K562 (cell line): ENCODE results near the gene CD164. TPM values are rescaled to one million over a fixed set of nuclear protein-coding genes. Genes with fewer than 3 reads are reported as not detected.
A peak's percentile ranks its signal among the peaks of the same experiment; 100 is the strongest.

ENCODE experiments used
- ATF3 ChIP-seq, 2 experiments: fragments of 450-650 bp in 1 of 2; sonication (generic) in 1 of 2; formaldehyde crosslinking in 1 of 2; IDR thresholded peaks in 1 of 2; conservative IDR thresholded peaks in 1 of 2; 2 replicates each; pipeline versions ENCODE4 v1.6.1 to v1.8.1; 2016 to 2023; ENCODE audit warnings: mild to moderate bottlenecking in 2 of 2, moderate library complexity in 2 of 2, inconsistent platforms in 1 of 2, missing genetic modification reagents in 1 of 2
- CTBP1 ChIP-seq: fragments of 450-650 bp; IDR thresholded peaks from 2 replicates; pipeline ENCODE4 v1.6.1; 2016; ENCODE audit warnings: borderline replicate concordance
- ELK1 ChIP-seq: sonication (generic); formaldehyde crosslinking; IDR thresholded peaks from 2 replicates; pipeline ENCODE4 v1.8.1; 2022; ENCODE audit warnings: missing genetic modification reagents
- EP300 ChIP-seq: IDR thresholded peaks from 2 replicates; pipeline ENCODE4 v1.6.1; 2012; ENCODE audit warnings: low read length, improper control_type of control experiment
- HMG20A ChIP-seq: fragments of 450-650 bp; formaldehyde crosslinking; conservative IDR thresholded peaks from 2 replicates; pipeline ENCODE4 v1.4.0; 2020; ENCODE audit warnings: mild to moderate bottlenecking, mixed read lengths
- MBD2 ChIP-seq: sonication (generic); IDR thresholded peaks from 2 replicates; pipeline ENCODE4 v1.6.1; 2016; ENCODE audit warnings: low read depth, borderline replicate concordance
- NR3C1 ChIP-seq: sonication (generic); formaldehyde crosslinking; IDR thresholded peaks from 2 replicates; pipeline ENCODE4 v1.8.1; 2022; ENCODE audit warnings: missing genetic modification reagents
- PHB2 ChIP-seq: fragments of 450-650 bp; IDR thresholded peaks from 2 replicates; pipeline ENCODE4 v1.6.1; 2017; ENCODE audit warnings: low read depth
- PKNOX1 ChIP-seq: fragments of 450-650 bp; IDR thresholded peaks from 2 replicates; pipeline ENCODE4 v1.6.1; 2016
- PML ChIP-seq: IDR thresholded peaks from 2 replicates; pipeline ENCODE4 v1.6.1; 2012; ENCODE audit warnings: low read length, inconsistent platforms
- RB1 ChIP-seq: fragments of 450-650 bp; IDR thresholded peaks from 2 replicates; pipeline ENCODE4 v1.6.1; 2017; ENCODE audit warnings: low read depth, mild to moderate bottlenecking
- RREB1 ChIP-seq: fragments of 250-450 bp; sonication (Bioruptor Pico); IDR thresholded peaks from 2 replicates; pipeline ENCODE4 v1.4.0; 2020
- RUNX1 ChIP-seq: sonication (generic); IDR thresholded peaks from 2 replicates; pipeline ENCODE4 v1.6.1; 2016; ENCODE audit warnings: antibody characterized with exemption, low read depth
- SMARCA5 ChIP-seq: fragments of 450-650 bp; IDR thresholded peaks from 2 replicates; pipeline ENCODE4 v1.6.1; 2016
- SNAPC5 ChIP-seq: fragments of 250-450 bp; sonication (Bioruptor Pico); IDR thresholded peaks from 2 replicates; pipeline ENCODE4 v1.8.0; 2021; ENCODE audit warnings: moderate library complexity, mild to moderate bottlenecking, inconsistent platforms
- TCF7 ChIP-seq: sonication (generic); IDR thresholded peaks from 2 replicates; pipeline ENCODE4 v1.6.1; 2016; ENCODE audit warnings: antibody characterized with exemption, borderline replicate concordance
- TSC22D4 ChIP-seq: fragments of 450-650 bp; IDR thresholded peaks from 2 replicates; pipeline ENCODE4 v1.6.1; 2016; ENCODE audit warnings: missing genetic modification characterization, missing biosample characterization, control low read depth
- ZNF143 ChIP-seq: sonication (generic); formaldehyde crosslinking; IDR thresholded peaks from 2 replicates; pipeline ENCODE4 v1.9.0; 2022; ENCODE audit warnings: mild to moderate bottlenecking, missing genetic modification reagents
- ZNF282 ChIP-seq: sonication (generic); formaldehyde crosslinking; IDR thresholded peaks from 2 replicates; pipeline ENCODE4 v1.8.1; 2023; ENCODE audit warnings: missing genetic modification reagents
- ZNF75A ChIP-seq: fragments of 450-650 bp; formaldehyde crosslinking; IDR thresholded peaks from 2 replicates; pipeline ENCODE4 v1.4.0; 2020; ENCODE audit warnings: mild to moderate bottlenecking
- ZNF79 ChIP-seq: fragments of 250-450 bp; sonication (Bioruptor Pico); IDR thresholded peaks from 2 replicates; pipeline ENCODE4 v1.4.0; 2020; ENCODE audit warnings: low read depth, mild to moderate bottlenecking, moderate library complexity
- ZSCAN29 ChIP-seq: fragments of 450-650 bp; IDR thresholded peaks from 2 replicates; pipeline ENCODE4 v1.6.1; 2017
- polyA plus RNA-seq, 8 experiments: library from polyadenylated mRNA; depleted of rRNA in 4 of 8; stranded (reverse) in 5 of 8; unstranded in 3 of 8; fragments of >200 nt; fragmentation: Nextera tagmentation in 2 of 8; fragmentation: Illumina TruSeq in 1 of 8; extraction: Ambion mirVana in 2 of 8; extraction: Trizol in 1 of 8; gene quantifications; 2 replicates each; pipeline versions ENCODE4 v1.2.1 to v1.2.3, GENCODE V29; 2011 to 2014; ENCODE audit warnings: inconsistent platforms in 1 of 8, missing spikeins in 1 of 8
- total RNA-seq, 7 experiments: library from RNA; depleted of rRNA in 6 of 7; stranded (reverse); fragments of >200 nt in 6 of 7; fragmentation: Illumina TruSeq in 2 of 7; extraction: Trizol in 2 of 7; gene quantifications; 2 replicates each; pipeline versions ENCODE4 v1.2.1 to v1.2.3, GENCODE V29; 2011 to 2021; ENCODE audit warnings: low replicate concordance in 1 of 7

The CD164 gene
- total and polyA plus RNA-seq, 9 of the 15 experiments (the other 6 are each of a cell fraction or from before 2014, with no cell fraction given) = 79.5 to 317 (median 165) TPM

- TF ChIP-seq ZNF143 (CRISPR knock-in tag) = no peak
- TF ChIP-seq RB1 = no peak
- no peak for TF ChIP-seq ZNF75A (CRISPR knock-in tag)
- peak; percentile 93; the same call in 1 of the 2 replicates for TF ChIP-seq SMARCA5
- peak; percentile 89 for TF ChIP-seq ATF3 (IDR thresholded peaks at IDR 0.05)
- TF ChIP-seq ATF3 (CRISPR knock-in tag; conservative IDR thresholded peaks at IDR 0.05) = no peak
- TF ChIP-seq RUNX1 = no peak
- TF ChIP-seq MBD2 = no peak
- peak; percentile 74; the same call in 1 of the 2 replicates for TF ChIP-seq RREB1 (CRISPR knock-in tag)
- no peak for TF ChIP-seq TCF7
- TF ChIP-seq HMG20A (CRISPR knock-in tag) = no peak
- TF ChIP-seq ELK1 (CRISPR knock-in tag) = no peak
- no peak for TF ChIP-seq PKNOX1
- 0 out of 2 replicates have a peak, but pooled peaks have one; percentile 42 for TF ChIP-seq ZNF79
- no peak for TF ChIP-seq TSC22D4 (tag)
- TF ChIP-seq NR3C1 (CRISPR knock-in tag) = no peak
- no peak for TF ChIP-seq PHB2
- peak; percentile 15; the same call in 1 of the 2 replicates for TF ChIP-seq EP300
- TF ChIP-seq ZNF282 (CRISPR knock-in tag) = no peak
- no peak for TF ChIP-seq PML
- TF ChIP-seq ZSCAN29 = no peak
- TF ChIP-seq SNAPC5 (CRISPR knock-in tag) = no peak
- no peak for TF ChIP-seq CTBP1
Measured at GRCh38 chr6:109336221-109336961, 45.9 kb downstream of the CD164 start (continued).
